ENCODE data around the gene MAN1C1.

MAN1C1 gene

GRCh38 chr1:25616095-25616986 lies at the start of gene MAN1C1:
Gene MAN1C1, plus strand, starts transcription at chr1:25616791. Its CDS starts 1,007 bp downstream, at chr1:25617798.
- peak; percentile 82 for DNase-seq (ENCODE audit: low read depth)

- DNase-seq (ENCODE audit: low read depth), result no peak
Observed at GRCh38 chr1:25567710-25568089, 48.9 kb upstream of the MAN1C1 start.

GRCh38 chr1:25568090-25568833 lies 48.3 kb upstream of the MAN1C1 start:
- DNase-seq (ENCODE audit: low read depth), result peak; percentile 84

- DNase-seq (ENCODE audit: low read depth), result peak; percentile 51
Observed at GRCh38 chr1:25568834-25569596, 47.6 kb upstream of the MAN1C1 start.

GRCh38 chr1:25569597-25570396 lies 46.8 kb upstream of the MAN1C1 start:
- no peak for DNase-seq (ENCODE audit: low read depth)

GRCh38 chr1:25570798-25571521 lies 45.6 kb upstream of the MAN1C1 start:
- DNase-seq (ENCODE audit: low read depth), result no peak

- DNase-seq (ENCODE audit: low read depth), result no peak
Observed at GRCh38 chr1:25571522-25571970, 45.0 kb upstream of the MAN1C1 start.

GRCh38 chr1:25572107-25572506 lies 44.5 kb upstream of the MAN1C1 start:
- DNase-seq (ENCODE audit: low read depth), result no peak

GRCh38 chr1:25572708-25573590 lies 43.6 kb upstream of the MAN1C1 start:
- DNase-seq (ENCODE audit: low read depth), result peak; percentile 36

GRCh38 chr1:25573591-25573930 lies 43.0 kb upstream of the MAN1C1 start:
- DNase-seq (ENCODE audit: low read depth), result no peak

GRCh38 chr1:25573961-25574360 lies 42.6 kb upstream of the MAN1C1 start:
- DNase-seq (ENCODE audit: low read depth), result no peak

- DNase-seq (ENCODE audit: low read depth), result no peak
Observed at GRCh38 chr1:25575191-25575590, 41.4 kb upstream of the MAN1C1 start.

- DNase-seq (ENCODE audit: low read depth), result no peak
Observed at GRCh38 chr1:25576459-25577133, 40.0 kb upstream of the MAN1C1 start.

GRCh38 chr1:25577134-25577920 lies 39.3 kb upstream of the MAN1C1 start:
- no peak for DNase-seq (ENCODE audit: low read depth)

- no peak for DNase-seq (ENCODE audit: low read depth)
Observed at GRCh38 chr1:25579292-25580252, 37.0 kb upstream of the MAN1C1 start.

- no peak for DNase-seq (ENCODE audit: low read depth)
Observed at GRCh38 chr1:25580927-25581326, 35.7 kb upstream of the MAN1C1 start.

- DNase-seq (ENCODE audit: low read depth), result no peak
Observed at GRCh38 chr1:25581764-25582163, 34.8 kb upstream of the MAN1C1 start.

Measured in fibroblast of gingiva (primary cell).